Subcutaneous abdominal adipose tissue (tissue), 5 donors: ENCODE results near the gene GUF1.

Experiments
- H3K27ac ChIP-seq: one replicate; pipeline ENCODE4 v1.7.0; 2013; ENCODE audit warnings: low read depth, mild to moderate bottlenecking, inconsistent platforms, low read length, moderate library complexity
- H3K27me3 ChIP-seq, 5 donors: one replicate each; pipeline ENCODE4 v1.7.0; 2013; ENCODE audit warnings: low read length in 5 of 5, inconsistent platforms in 1 of 5; ENCODE audit not compliant: control insufficient read depth in 5 of 5, insufficient read depth in 4 of 5
- H3K36me3 ChIP-seq, 5 donors: one replicate each; pipeline ENCODE4 v1.7.0; 2013; ENCODE audit warnings: low read length in 5 of 5; ENCODE audit not compliant: control insufficient read depth in 5 of 5, insufficient read depth in 5 of 5
- H3K4me1 ChIP-seq, 5 donors: one replicate each; pipeline ENCODE4 v1.7.0; 2013; ENCODE audit warnings: low read length in 5 of 5, mild to moderate bottlenecking in 3 of 5, moderate library complexity in 1 of 5; ENCODE audit not compliant: control insufficient read depth in 5 of 5, insufficient read depth in 5 of 5
- H3K4me3 ChIP-seq, 5 donors: one replicate each; pipeline ENCODE4 v1.7.0; 2013; ENCODE audit warnings: low read length in 5 of 5, low read depth in 1 of 5
- H3K9ac ChIP-seq, 5 donors: one replicate each; pipeline ENCODE4 v1.7.0; 2013; ENCODE audit warnings: low read length in 5 of 5, mild to moderate bottlenecking in 4 of 5, moderate library complexity in 3 of 5
- H3K9me3 ChIP-seq, 5 donors: one replicate each; pipeline ENCODE4 v1.7.0; 2013; ENCODE audit warnings: low read length in 5 of 5; ENCODE audit not compliant: control insufficient read depth in 5 of 5
- donor health status: healthy.
- donor health status: healthy.
- donor health status: healthy.
- donor health status: healthy.
- donor health status: healthy.

The GUF1 gene

DNA sequence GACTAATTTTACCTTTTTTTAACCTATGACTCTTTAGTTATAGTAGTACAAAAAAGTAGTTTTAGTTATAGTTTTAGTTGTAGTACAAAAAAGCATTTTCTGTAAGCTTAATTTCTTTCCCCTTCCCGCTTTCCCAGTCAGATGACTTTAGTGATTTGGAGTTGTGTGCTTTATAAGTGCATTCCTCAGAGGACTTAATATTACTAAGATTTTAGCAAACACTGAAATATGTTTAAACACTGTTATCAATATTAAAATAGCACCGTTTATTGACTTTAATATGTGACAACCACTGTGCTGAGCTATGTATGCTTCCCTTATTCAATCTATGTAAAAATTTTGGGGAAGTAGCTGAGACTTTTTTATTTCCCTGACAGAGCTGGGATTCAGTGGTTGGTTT lies 22.8 kb downstream of the GUF1 start:
- H3K9ac ChIP-seq, result no peak overlapping the region
- no peak overlapping the region for H3K27ac ChIP-seq
- H3K36me3 ChIP-seq, result peaks cover 38 to 81% (median 50%) of the 10 kb centered on the region in 5 donors
- no peaks in the 10 kb centered on the region for H3K27me3 ChIP-seq
- no peak overlapping the region for H3K4me3 ChIP-seq
- H3K4me1 ChIP-seq, result no peaks in the 10 kb centered on the region
- no peaks in the 10 kb centered on the region for H3K9me3 ChIP-seq

DNA sequence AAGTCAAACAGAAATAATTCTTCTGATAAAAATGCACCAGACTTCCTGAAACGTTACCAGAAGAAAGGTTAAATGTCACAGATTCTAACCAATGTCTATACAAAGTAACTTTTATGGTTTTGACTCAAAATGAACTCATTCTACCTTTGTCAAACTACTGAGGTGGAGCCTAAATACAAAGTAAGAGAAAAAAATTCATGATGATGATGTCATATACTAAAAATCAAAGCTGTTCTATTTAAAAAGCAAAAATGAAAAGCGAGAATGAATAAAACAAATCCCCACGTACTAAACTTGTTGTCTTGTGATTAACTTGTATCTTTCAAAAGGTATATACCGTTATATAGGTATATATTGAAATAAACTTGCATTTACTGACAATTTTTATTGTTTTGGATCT lies 26.5 kb downstream of the GUF1 start:
- no peaks in the 10 kb centered on the region for H3K27me3 ChIP-seq
- H3K4me3 ChIP-seq, result no peak overlapping the region
- H3K9ac ChIP-seq, result no peak overlapping the region
- no peaks in the 10 kb centered on the region for H3K9me3 ChIP-seq
- peaks cover 31 to 72% (median 42%) of the 10 kb centered on the region in 5 donors for H3K36me3 ChIP-seq
- no peak overlapping the region for H3K27ac ChIP-seq
- no peaks in the 10 kb centered on the region for H3K4me1 ChIP-seq

DNA sequence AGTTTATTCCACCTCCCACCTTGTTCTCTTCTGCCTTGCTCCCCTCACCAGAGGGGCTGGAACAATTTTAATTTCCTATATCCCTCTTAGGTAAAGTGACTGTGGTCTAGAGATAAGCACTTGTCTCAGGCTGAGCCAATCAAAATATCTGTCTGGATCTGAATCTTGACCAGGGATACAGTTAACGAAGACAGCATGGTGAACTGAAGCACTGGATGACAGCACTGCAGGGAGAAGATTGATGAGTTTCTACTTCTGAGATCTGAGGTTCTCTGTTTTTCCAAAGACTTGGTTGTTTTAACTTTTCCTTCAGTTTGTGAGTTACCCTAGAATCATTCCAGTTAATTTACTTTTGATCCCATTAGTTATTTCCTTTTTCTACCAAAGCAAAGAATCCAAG lies 34.9 kb downstream of the GUF1 start:
- Histone ChIP-seq H3K4me1 (peaks cover 0 to 8% (median 4%) of the 10 kb centered on the region in 5 donors), H3K4me3 (no peak overlapping the region), H3K36me3 (peaks cover 0 to 11% (median 2%) of the 10 kb centered on the region in 5 donors), H3K9me3 (no peaks in the 10 kb centered on the region), H3K9ac (no peak overlapping the region), H3K27ac (no peak overlapping the region), H3K27me3 (no peaks in the 10 kb centered on the region)

DNA sequence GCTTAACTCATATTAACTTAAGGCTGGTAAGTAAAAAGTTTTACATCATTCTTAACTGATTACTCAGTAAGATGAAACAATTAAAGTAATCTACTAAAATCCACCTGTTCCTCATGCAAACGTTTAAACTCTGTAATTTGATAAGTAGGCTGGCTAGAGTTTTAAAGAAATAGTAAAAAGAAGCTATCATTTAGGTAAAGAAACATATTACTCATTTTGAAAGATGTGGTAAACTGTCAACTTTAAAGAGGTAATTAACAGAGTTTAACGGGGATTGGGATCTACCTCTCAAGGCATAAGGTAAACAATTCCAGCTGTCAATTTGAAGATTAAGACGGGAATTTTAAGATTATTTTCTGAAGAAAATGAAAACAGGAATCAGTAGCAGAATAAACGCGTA lies 38.4 kb downstream of the GUF1 start:
- Histone ChIP-seq H3K4me3 (no peak overlapping the region), H3K4me1 (peaks cover 0 to 8% (median 4%) of the 10 kb centered on the region in 5 donors), H3K27me3 (no peaks in the 10 kb centered on the region), H3K9ac (no peak overlapping the region), H3K27ac (no peak overlapping the region), H3K36me3 (peaks cover 0 to 3% (median 0%) of the 10 kb centered on the region in 5 donors), H3K9me3 (no peaks in the 10 kb centered on the region)

DNA sequence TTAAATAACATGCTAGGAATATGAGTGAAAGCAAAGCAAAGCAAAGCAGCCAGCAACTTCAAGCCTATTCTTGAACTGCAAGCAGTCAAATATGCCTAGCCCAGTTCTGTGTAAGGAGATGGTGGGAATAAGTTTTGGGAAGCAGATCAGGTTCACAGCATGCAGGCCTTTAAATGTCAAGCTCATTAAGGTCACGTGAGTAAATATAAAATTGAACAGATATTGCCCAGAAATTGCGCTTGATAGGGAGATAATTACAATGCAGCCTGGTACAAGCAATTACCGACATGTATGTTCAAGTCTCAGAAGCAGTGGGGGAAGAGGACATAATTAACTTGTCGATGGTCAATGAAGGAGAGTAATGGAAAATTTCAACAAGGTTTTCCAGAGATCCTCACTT lies 42.2 kb downstream of the GUF1 start:
- H3K36me3 ChIP-seq, result no peaks in the 10 kb centered on the region
- no peak overlapping the region for H3K27ac ChIP-seq
- H3K9me3 ChIP-seq, result no peaks in the 10 kb centered on the region
- no peak overlapping the region for H3K4me3 ChIP-seq
- H3K27me3 ChIP-seq, result no peaks in the 10 kb centered on the region
- H3K4me1 ChIP-seq, result peaks cover 0 to 8% (median 7%) of the 10 kb centered on the region in 5 donors
- H3K9ac ChIP-seq, result no peak overlapping the region

DNA sequence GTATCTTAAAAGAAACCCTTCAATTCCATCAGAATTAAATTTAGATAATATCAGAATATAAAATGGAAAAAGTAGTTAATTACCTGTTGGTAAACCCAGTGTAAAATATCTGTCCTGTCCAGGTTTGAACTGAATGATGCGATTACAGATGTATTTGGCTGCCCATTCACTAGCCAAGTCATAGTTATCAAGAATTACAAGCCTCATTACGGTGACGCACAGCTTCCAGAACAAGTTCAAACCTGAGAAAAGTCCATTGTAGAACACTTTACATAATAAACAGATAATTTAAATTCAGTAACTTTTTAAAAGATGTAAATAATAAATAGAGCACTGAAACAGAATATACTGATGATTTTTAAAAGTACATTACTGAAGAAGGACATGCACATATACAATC lies 43.8 kb downstream of the GUF1 start:
- Histone ChIP-seq H3K27ac (no peak overlapping the region), H3K9ac (no peak overlapping the region), H3K4me3 (no peak overlapping the region), H3K4me1 (peaks cover 0 to 20% (median 18%) of the 10 kb centered on the region in 5 donors), H3K9me3 (no peaks in the 10 kb centered on the region), H3K27me3 (no peaks in the 10 kb centered on the region), H3K36me3 (no peaks in the 10 kb centered on the region)

DNA sequence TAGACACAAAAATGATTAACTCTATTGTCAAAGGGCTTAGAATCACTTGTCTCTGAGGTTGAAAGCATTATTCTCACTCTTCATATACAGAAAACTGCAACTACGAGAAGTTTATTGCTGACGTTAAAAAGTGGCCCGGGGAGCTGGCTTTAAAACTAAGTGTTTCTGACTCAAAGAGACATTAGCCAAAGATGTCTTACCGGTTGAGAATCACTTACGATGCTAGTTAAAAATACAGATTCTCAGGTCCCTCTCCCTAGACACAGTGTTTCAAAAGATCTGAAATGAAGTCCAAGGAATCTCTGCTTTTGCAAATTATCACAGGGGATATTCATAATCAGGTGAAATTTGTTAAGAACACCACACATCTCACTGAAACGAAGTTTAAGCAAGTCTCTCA lies 46.9 kb downstream of the GUF1 start:
- H3K9me3 ChIP-seq, result no peaks in the 10 kb centered on the region
- H3K27me3 ChIP-seq, result no peaks in the 10 kb centered on the region
- peak overlapping the region; percentile 80 for H3K27ac ChIP-seq
- peak overlapping the region; percentile 76 to 94 (median 92) for H3K4me3 ChIP-seq
- peaks cover 0 to 23% (median 20%) of the 10 kb centered on the region in 5 donors for H3K4me1 ChIP-seq
- peak overlapping the region in 4 of 5 donors; percentile 16 to 87 (median 71) for H3K9ac ChIP-seq
- no peaks in the 10 kb centered on the region for H3K36me3 ChIP-seq

DNA sequence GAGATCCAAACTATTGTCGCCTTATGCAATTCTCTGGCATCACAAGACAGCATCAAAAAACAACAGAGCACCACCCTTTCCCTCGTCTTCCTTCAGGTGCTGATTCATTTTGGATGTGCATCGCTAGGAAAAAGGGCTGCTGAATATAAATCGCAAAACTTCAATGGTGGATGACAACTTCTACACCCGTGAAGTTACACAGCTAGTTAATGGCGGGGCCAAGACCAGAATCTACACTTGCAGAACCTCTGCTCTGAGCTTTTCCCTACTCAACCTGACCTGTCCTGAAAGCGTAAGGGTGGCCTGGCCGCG lies 47.5 kb downstream of the GUF1 start:
- H3K27ac ChIP-seq, result peak overlapping the region; percentile 80
- no peaks in the 10 kb centered on the region for H3K27me3 ChIP-seq
- no peaks in the 10 kb centered on the region for H3K36me3 ChIP-seq
- peak overlapping the region; percentile 50 to 96 (median 80) for H3K9ac ChIP-seq
- peak overlapping the region; percentile 76 to 94 (median 92) for H3K4me3 ChIP-seq
- H3K9me3 ChIP-seq, result no peaks in the 10 kb centered on the region
- peaks cover 0 to 23% (median 20%) of the 10 kb centered on the region in 5 donors for H3K4me1 ChIP-seq

DNA sequence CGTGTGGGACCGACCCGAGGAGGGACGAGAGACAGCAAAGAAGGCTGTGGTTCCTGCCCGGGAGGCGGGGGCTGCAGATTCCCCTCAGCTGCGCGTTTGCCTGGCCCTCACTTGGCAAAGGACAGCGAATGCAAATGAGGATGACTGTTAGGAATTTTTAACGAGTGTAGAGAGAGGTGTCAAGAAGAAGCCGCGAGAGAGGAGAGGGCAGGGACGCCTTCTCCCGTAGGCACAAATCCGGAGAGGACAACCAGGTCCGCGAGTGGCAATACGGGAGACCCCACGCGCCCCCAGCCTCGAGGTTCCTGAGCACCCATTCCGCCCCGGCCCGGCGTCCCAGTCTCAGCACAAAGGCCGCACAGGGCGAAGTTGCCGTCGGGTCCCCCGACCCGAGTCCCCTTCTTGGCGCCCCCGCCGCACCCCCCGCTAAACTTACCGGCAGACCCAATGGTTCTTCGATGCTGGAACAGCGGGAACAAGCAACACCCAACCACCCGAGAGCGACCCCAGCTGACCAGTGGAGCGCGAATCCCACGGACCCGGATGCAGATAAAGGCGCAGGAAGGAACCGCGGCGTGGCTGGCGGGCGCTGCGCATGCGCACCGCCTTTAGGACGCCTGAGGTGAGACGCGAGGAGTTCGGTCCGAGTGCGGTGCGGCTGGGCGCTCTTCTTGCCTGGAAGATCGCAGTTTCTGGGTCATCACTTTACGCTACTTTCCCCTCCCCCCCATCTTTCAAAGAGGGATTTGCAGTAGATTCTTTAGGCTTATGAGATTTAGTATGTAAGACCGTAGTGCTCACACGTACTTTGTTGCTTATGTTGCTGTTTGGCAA lies 48.0 kb downstream of the GUF1 start, which contains the start of gene GNPDA2:
Gene GNPDA2 (minus strand): TSS at position 519 of the 834 bp plus-strand sequence. CDS start 4,349 bp downstream, outside the sequence.
- peak within 1 kb of the TSS; percentile 76 to 94 (median 92) for H3K4me3 ChIP-seq
- H3K4me1 ChIP-seq, result peaks cover 0 to 23% (median 20%) of the 10 kb centered on the region in 5 donors
- no peaks in the 10 kb centered on the region for H3K36me3 ChIP-seq
- H3K27me3 ChIP-seq, result no peaks in the 10 kb centered on the region
- peak within 1 kb of the TSS; percentile 80 for H3K27ac ChIP-seq
- no peaks in the 10 kb centered on the region for H3K9me3 ChIP-seq
- peak within 1 kb of the TSS; percentile 50 to 96 (median 80) for H3K9ac ChIP-seq

DNA sequence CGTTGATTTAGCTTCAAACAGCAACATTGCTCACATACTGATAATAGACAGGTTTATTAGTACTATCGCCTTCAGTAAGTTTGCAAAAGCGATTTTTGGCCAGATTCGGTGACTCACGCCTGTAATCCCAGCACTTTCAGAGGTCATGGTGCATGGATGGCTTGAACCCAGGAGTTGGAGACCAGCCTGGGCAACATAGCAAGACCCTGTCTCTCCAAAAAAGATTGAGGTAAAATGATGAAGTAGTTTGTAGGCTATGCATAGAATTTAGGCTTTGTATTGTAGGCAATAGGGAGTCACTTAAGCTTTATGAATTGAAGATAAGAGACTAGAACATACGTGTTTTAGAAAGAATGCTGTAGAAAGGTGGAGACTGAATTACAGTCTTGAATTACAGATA lies 49.3 kb downstream of the GUF1 start:
- H3K27ac ChIP-seq, result no peak overlapping the region
- H3K36me3 ChIP-seq, result no peaks in the 10 kb centered on the region
- no peak overlapping the region for H3K9ac ChIP-seq
- no peaks in the 10 kb centered on the region for H3K9me3 ChIP-seq
- peak overlapping the region in 1 of 5 donors; percentile 92 for H3K4me3 ChIP-seq
- peaks cover 0 to 23% (median 20%) of the 10 kb centered on the region in 5 donors for H3K4me1 ChIP-seq
- H3K27me3 ChIP-seq, result no peaks in the 10 kb centered on the region
